Stimulated activated CD8-positive, alpha-beta memory T cell treated with anti-CD3 and anti-CD28 coated beads, Interleukin-15, amount 100 ng/mL, for 48 hours (primary cell): Measurements from ENCODE around the gene SNN.

Experiments
- DNase-seq, 2 donors: peaks; one replicate each; pipeline ENCODE4 v3.0.0-alpha.2; 2020; ENCODE audit warnings: low read depth in 2 of 2

The SNN gene

GRCh38 chr16:11667824-11668622 is at the start of gene SNN:
Gene SNN (plus strand): TSS chr16:11668455. CDS start chr16:11676060, 7,605 bp downstream.
- DNase-seq, result peak; percentile 82

- no peak for DNase-seq
Measured at GRCh38 chr16:11619327-11619851, 48.9 kb upstream of the SNN start.

- no peak for DNase-seq
Measured at GRCh38 chr16:11620243-11621003, 47.8 kb upstream of the SNN start.

GRCh38 chr16:11621539-11621919 is 46.7 kb upstream of the SNN start:
- DNase-seq, result no peak

GRCh38 chr16:11621920-11622651 is 46.2 kb upstream of the SNN start:
- DNase-seq, result peak in 1 of 2 donors; percentile 28

GRCh38 chr16:11624205-11624604 is 44.0 kb upstream of the SNN start:
- no peak for DNase-seq

- no peak for DNase-seq
Measured at GRCh38 chr16:11624636-11625607, 43.3 kb upstream of the SNN start.

GRCh38 chr16:11625769-11626168 is 42.5 kb upstream of the SNN start:
- no peak for DNase-seq

GRCh38 chr16:11626657-11627291 is 41.5 kb upstream of the SNN start:
- DNase-seq, result no peak

- DNase-seq, result no peak
Measured at GRCh38 chr16:11627292-11627663, 41.0 kb upstream of the SNN start.

- no peak for DNase-seq
Measured at GRCh38 chr16:11627822-11628457, 40.3 kb upstream of the SNN start.

GRCh38 chr16:11629071-11630030 is 38.9 kb upstream of the SNN start:
- no peak for DNase-seq

GRCh38 chr16:11630046-11630767 is 38.0 kb upstream of the SNN start:
- no peak for DNase-seq

GRCh38 chr16:11630768-11631056 is 37.5 kb upstream of the SNN start:
- no peak for DNase-seq

GRCh38 chr16:11631214-11631613 is 37.0 kb upstream of the SNN start:
- no peak for DNase-seq

GRCh38 chr16:11632455-11632939 is 35.8 kb upstream of the SNN start:
- DNase-seq, result no peak

GRCh38 chr16:11633113-11633512 is 35.1 kb upstream of the SNN start:
- DNase-seq, result no peak

- DNase-seq, result no peak
Measured at GRCh38 chr16:11634312-11634711, 33.9 kb upstream of the SNN start.
